SK-N-SH treated with all-trans-retinoic acid at 6 μM for 48 hours (cell line): ENCODE results near the gene EPHB3.

Source experiments
- ATAC-seq: fragments of 200-7000 bp; cut with Tn5 transposase; 3 replicates; pipeline ENCODE4 v1.9.1; 2020; ENCODE audit warnings: mild to moderate bottlenecking, moderate library complexity
- ARNTL ChIP-seq: fragments of 450-650 bp; formaldehyde crosslinking; IDR thresholded peaks from 2 replicates; pipeline ENCODE4 v1.5.0; 2020; ENCODE audit warnings: low read depth, mild to moderate bottlenecking, moderate library complexity, borderline replicate concordance
- BACH2 ChIP-seq: fragments of 250-450 bp; sonication (Bioruptor Pico); IDR thresholded peaks from 2 replicates; pipeline ENCODE4 v1.9.0; 2021; ENCODE audit warnings: mild to moderate bottlenecking, borderline replicate concordance
- CSDC2 ChIP-seq: fragments of 250-450 bp; sonication (Bioruptor Pico); IDR thresholded peaks from 2 replicates; pipeline ENCODE4 v1.5.0; 2020; ENCODE audit warnings: mild to moderate bottlenecking, moderate library complexity
- ESRRG ChIP-seq: fragments of 250-450 bp; sonication (Bioruptor Pico); IDR thresholded peaks from 2 replicates; pipeline ENCODE4 v1.6.1; 2021; ENCODE audit warnings: mild to moderate bottlenecking
- GLIS3 ChIP-seq: fragments of 250-450 bp; sonication (Bioruptor Pico); IDR thresholded peaks from 2 replicates; pipeline ENCODE4 v1.5.0; 2020; ENCODE audit warnings: mild to moderate bottlenecking, moderate library complexity
- ISL1 ChIP-seq: fragments of 250-450 bp; sonication (Bioruptor Pico); IDR thresholded peaks from 2 replicates; pipeline ENCODE4 v2.1.2; 2022; ENCODE audit warnings: mild to moderate bottlenecking, moderate library complexity
- OSR1 ChIP-seq: fragments of 250-450 bp; sonication (Bioruptor Pico); IDR thresholded peaks from 2 replicates; pipeline ENCODE4 v1.8.0; 2022; ENCODE audit warnings: moderate library complexity, mild to moderate bottlenecking, inconsistent platforms
- PPARA ChIP-seq: fragments of 250-450 bp; sonication (Bioruptor Pico); IDR thresholded peaks from 2 replicates; pipeline ENCODE4 v1.5.0; 2020; ENCODE audit warnings: mild to moderate bottlenecking, borderline replicate concordance
- TCF4 ChIP-seq: fragments of 250-450 bp; sonication (Bioruptor Pico); IDR thresholded peaks from 2 replicates; pipeline ENCODE4 v1.8.0; 2021; ENCODE audit warnings: mild to moderate bottlenecking, moderate library complexity, borderline replicate concordance
- TOX ChIP-seq: fragments of 250-450 bp; sonication (Bioruptor Pico); IDR thresholded peaks from 2 replicates; pipeline ENCODE4 v1.8.0; 2021; ENCODE audit warnings: mild to moderate bottlenecking, moderate library complexity, borderline replicate concordance
- TSHZ2 ChIP-seq: fragments of 250-450 bp; sonication (Bioruptor Pico); IDR thresholded peaks from 2 replicates; pipeline ENCODE4 v1.5.0; 2020; ENCODE audit warnings: mild to moderate bottlenecking, moderate library complexity
- ZC3H10 ChIP-seq: fragments of 250-450 bp; sonication (Bioruptor Pico); IDR thresholded peaks from 2 replicates; pipeline ENCODE4 v1.5.1; 2021; ENCODE audit warnings: mild to moderate bottlenecking, moderate library complexity
- ZFP3 ChIP-seq: fragments of 250-450 bp; sonication (Bioruptor Pico); IDR thresholded peaks from 2 replicates; pipeline ENCODE4 v1.5.0; 2020; ENCODE audit warnings: mild to moderate bottlenecking, moderate library complexity
- ZFP30 ChIP-seq: fragments of 450-650 bp; formaldehyde crosslinking; IDR thresholded peaks from 2 replicates; pipeline ENCODE4 v1.5.0; 2022; ENCODE audit warnings: mild to moderate bottlenecking, moderate library complexity
- ZNF565 ChIP-seq: fragments of 450-650 bp; formaldehyde crosslinking; conservative IDR thresholded peaks from 2 replicates; pipeline ENCODE4 v1.5.0; 2020; ENCODE audit warnings: low read depth, mild to moderate bottlenecking, moderate library complexity
- ZNF8 ChIP-seq: fragments of 450-650 bp; formaldehyde crosslinking; IDR thresholded peaks from 2 replicates; pipeline ENCODE4 v1.5.0; 2020; ENCODE audit warnings: mild to moderate bottlenecking, moderate library complexity
- TF ChIP-seq, protein P1 (sequence below): fragments of 250-450 bp; sonication (Bioruptor Pico); IDR thresholded peaks from 2 replicates; pipeline ENCODE4 v1.8.0; 2020; ENCODE audit warnings: mild to moderate bottlenecking, moderate library complexity, borderline replicate concordance
- TF ChIP-seq, protein P2 (sequence below): fragments of 250-450 bp; sonication (Bioruptor Pico); IDR thresholded peaks from 2 replicates; pipeline ENCODE4 v1.5.1; 2021; ENCODE audit warnings: mild to moderate bottlenecking, moderate library complexity
- TF ChIP-seq, protein P3 (sequence below): fragments of 250-450 bp; sonication (Bioruptor Pico); IDR thresholded peaks from 2 replicates; pipeline ENCODE4 v1.8.0; 2021; ENCODE audit warnings: low read depth, mild to moderate bottlenecking, moderate library complexity, borderline replicate concordance
- TF ChIP-seq, protein P4 (sequence below): fragments of 250-450 bp; sonication (Bioruptor Pico); IDR thresholded peaks from 2 replicates; pipeline ENCODE4 v1.5.1; 2020; ENCODE audit warnings: low read depth, mild to moderate bottlenecking, moderate library complexity

Gene EPHB3

DNA sequence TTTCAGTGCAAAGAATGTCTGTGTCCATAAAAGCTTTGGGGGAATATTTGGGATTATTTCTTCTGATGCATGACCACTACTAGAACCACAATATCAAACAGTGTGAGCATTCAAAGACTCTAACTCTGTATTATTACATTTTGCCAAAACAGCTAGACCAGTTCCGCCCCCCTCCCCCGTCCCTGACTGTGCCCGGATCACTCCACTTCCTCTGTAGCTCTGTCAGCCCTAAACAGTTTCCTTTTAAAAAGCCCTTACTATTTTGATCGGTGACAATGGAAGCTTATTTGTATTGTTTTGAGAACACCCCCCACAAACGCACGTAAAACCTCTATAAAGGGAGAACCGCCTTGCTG is 36.6 kb upstream of the EPHB3 start (continued):
- TF ChIP-seq, protein P1, sequence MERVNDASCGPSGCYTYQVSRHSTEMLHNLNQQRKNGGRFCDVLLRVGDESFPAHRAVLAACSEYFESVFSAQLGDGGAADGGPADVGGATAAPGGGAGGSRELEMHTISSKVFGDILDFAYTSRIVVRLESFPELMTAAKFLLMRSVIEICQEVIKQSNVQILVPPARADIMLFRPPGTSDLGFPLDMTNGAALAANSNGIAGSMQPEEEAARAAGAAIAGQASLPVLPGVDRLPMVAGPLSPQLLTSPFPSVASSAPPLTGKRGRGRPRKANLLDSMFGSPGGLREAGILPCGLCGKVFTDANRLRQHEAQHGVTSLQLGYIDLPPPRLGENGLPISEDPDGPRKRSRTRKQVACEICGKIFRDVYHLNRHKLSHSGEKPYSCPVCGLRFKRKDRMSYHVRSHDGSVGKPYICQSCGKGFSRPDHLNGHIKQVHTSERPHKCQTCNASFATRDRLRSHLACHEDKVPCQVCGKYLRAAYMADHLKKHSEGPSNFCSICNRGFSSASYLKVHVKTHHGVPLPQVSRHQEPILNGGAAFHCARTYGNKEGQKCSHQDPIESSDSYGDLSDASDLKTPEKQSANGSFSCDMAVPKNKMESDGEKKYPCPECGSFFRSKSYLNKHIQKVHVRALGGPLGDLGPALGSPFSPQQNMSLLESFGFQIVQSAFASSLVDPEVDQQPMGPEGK (CRISPR knock-in tag) = no peak
- no peak for TF ChIP-seq TCF4 (CRISPR knock-in tag)

- TF ChIP-seq PPARA (CRISPR knock-in tag) (no peak), TCF4 (CRISPR knock-in tag) (no peak), OSR1 (CRISPR knock-in tag) (no peak), ZNF8 (CRISPR knock-in tag) (no peak)
- ATAC-seq = peak; percentile 30
These were observed 36.1 kb upstream of the EPHB3 start for GRCh38 chr3:184525337-184526087.

GRCh38 chr3:184526088-184526433 is 35.5 kb upstream of the EPHB3 start:
- peak; percentile 37; the same call in 2 of the 3 replicates for ATAC-seq
- TF ChIP-seq ZFP30 (no peak), ZC3H10 (CRISPR knock-in tag) (no peak), GLIS3 (CRISPR knock-in tag) (no peak), CSDC2 (CRISPR knock-in tag) (no peak), ARNTL (CRISPR knock-in tag) (no peak), TOX (CRISPR knock-in tag) (no peak), ZNF8 (CRISPR knock-in tag) (no peak), ZNF565 (CRISPR knock-in tag) (no peak), BACH2 (CRISPR knock-in tag) (no peak), ZFP3 (CRISPR knock-in tag) (no peak), ESRRG (CRISPR knock-in tag) (no peak), ISL1 (CRISPR knock-in tag) (no peak), TSHZ2 (CRISPR knock-in tag) (no peak), OSR1 (CRISPR knock-in tag) (no peak), TCF4 (CRISPR knock-in tag) (no peak), PPARA (CRISPR knock-in tag) (no peak)
- TF ChIP-seq, protein P2, sequence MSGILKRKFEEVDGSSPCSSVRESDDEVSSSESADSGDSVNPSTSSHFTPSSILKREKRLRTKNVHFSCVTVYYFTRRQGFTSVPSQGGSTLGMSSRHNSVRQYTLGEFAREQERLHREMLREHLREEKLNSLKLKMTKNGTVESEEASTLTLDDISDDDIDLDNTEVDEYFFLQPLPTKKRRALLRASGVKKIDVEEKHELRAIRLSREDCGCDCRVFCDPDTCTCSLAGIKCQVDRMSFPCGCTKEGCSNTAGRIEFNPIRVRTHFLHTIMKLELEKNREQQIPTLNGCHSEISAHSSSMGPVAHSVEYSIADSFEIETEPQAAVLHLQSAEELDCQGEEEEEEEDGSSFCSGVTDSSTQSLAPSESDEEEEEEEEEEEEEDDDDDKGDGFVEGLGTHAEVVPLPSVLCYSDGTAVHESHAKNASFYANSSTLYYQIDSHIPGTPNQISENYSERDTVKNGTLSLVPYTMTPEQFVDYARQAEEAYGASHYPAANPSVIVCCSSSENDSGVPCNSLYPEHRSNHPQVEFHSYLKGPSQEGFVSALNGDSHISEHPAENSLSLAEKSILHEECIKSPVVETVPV (CRISPR knock-in tag) = no peak
- TF ChIP-seq, protein P3, sequence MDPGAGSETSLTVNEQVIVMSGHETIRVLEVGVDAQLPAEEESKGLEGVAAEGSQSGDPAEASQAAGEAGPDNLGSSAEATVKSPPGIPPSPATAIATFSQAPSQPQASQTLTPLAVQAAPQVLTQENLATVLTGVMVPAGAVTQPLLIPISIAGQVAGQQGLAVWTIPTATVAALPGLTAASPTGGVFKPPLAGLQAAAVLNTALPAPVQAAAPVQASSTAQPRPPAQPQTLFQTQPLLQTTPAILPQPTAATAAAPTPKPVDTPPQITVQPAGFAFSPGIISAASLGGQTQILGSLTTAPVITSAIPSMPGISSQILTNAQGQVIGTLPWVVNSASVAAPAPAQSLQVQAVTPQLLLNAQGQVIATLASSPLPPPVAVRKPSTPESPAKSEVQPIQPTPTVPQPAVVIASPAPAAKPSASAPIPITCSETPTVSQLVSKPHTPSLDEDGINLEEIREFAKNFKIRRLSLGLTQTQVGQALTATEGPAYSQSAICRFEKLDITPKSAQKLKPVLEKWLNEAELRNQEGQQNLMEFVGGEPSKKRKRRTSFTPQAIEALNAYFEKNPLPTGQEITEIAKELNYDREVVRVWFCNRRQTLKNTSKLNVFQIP (CRISPR knock-in tag) = no peak
- TF ChIP-seq, protein P1 (CRISPR knock-in tag) = no peak
- TF ChIP-seq, protein P4, sequence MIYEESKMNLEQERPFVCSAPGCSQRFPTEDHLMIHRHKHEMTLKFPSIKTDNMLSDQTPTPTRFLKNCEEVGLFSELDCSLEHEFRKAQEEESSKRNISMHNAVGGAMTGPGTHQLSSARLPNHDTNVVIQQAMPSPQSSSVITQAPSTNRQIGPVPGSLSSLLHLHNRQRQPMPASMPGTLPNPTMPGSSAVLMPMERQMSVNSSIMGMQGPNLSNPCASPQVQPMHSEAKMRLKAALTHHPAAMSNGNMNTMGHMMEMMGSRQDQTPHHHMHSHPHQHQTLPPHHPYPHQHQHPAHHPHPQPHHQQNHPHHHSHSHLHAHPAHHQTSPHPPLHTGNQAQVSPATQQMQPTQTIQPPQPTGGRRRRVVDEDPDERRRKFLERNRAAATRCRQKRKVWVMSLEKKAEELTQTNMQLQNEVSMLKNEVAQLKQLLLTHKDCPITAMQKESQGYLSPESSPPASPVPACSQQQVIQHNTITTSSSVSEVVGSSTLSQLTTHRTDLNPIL (CRISPR knock-in tag) = no peak
- TF ChIP-seq, all 23 proteins: peak for 0
